K562 (cell line): Measurements from ENCODE around the gene CD164L2. TPM values are rescaled to one million over a fixed set of nuclear protein-coding genes. Genes with fewer than 3 reads are reported as not detected.

ENCODE experiments used
- BACH1 ChIP-seq: fragments of 200-800 bp; sonication (Bioruptor generic); IDR thresholded peaks from 2 replicates; pipeline ENCODE4 v1.6.1; 2016; ENCODE audit warnings: missing genetic modification characterization, missing compliant biosample characterization
- BDP1 ChIP-seq: IDR thresholded peaks from 3 replicates; pipeline ENCODE4 v1.6.1; 2011; ENCODE audit not compliant: insufficient read length, insufficient read depth
- CBX2 ChIP-seq: fragments of 200-600 bp; sonication (generic); IDR thresholded peaks from one replicate; pipeline ENCODE4 v1.6.1; 2012; ENCODE audit warnings: mild to moderate bottlenecking, low read length, inconsistent platforms; ENCODE audit not compliant: insufficient read depth, poor library complexity, severe bottlenecking
- CBX3 ChIP-seq, 2 experiments: IDR thresholded peaks; 1 replicate in 1 of 2; 2 replicates in 1 of 2; pipeline ENCODE4 v1.6.1; 2012; ENCODE audit warnings: inconsistent platforms in 2 of 2, low read length in 2 of 2, borderline replicate concordance in 1 of 2, control low read depth in 1 of 2
- CGGBP1 ChIP-seq: fragments of 250-450 bp; sonication (Bioruptor Pico); IDR thresholded peaks from 2 replicates; pipeline ENCODE4 v1.9.0; 2021; ENCODE audit warnings: mild to moderate bottlenecking
- CHCHD3 ChIP-seq: fragments of 250-450 bp; sonication (Bioruptor Pico); IDR thresholded peaks from 2 replicates; pipeline ENCODE4 v2.1.2; 2022; ENCODE audit warnings: mild to moderate bottlenecking
- EGR1 ChIP-seq: fragments of 450-650 bp; conservative IDR thresholded peaks from 2 replicates; pipeline ENCODE4 v1.6.1; 2017; ENCODE audit warnings: mild to moderate bottlenecking
- EHMT2 ChIP-seq: fragments of 450-650 bp; IDR thresholded peaks from 2 replicates; pipeline ENCODE4 v1.6.1; 2018; ENCODE audit warnings: antibody characterized with exemption
- KDM1A ChIP-seq, 2 experiments: fragments of 450-650 bp; IDR thresholded peaks; 2 replicates each; pipeline ENCODE4 v1.6.1; 2016; ENCODE audit warnings: mild to moderate bottlenecking in 2 of 2
- KHSRP ChIP-seq: fragments of 450-650 bp; IDR thresholded peaks from 2 replicates; pipeline ENCODE4 v1.6.1; 2017
- LARP7 ChIP-seq: fragments of 450-650 bp; IDR thresholded peaks from 2 replicates; pipeline ENCODE4 v1.6.1; 2016
- LCOR ChIP-seq: sonication (generic); formaldehyde crosslinking; IDR thresholded peaks from 2 replicates; pipeline ENCODE4 v1.8.0; 2022; ENCODE audit warnings: mild to moderate bottlenecking, missing genetic modification reagents
- MAFF ChIP-seq: IDR thresholded peaks from 2 replicates; pipeline ENCODE4 v1.6.1; 2012; ENCODE audit warnings: low read length, improper control_type of control experiment
- MLX ChIP-seq, 2 experiments: fragments of 450-650 bp in 1 of 2; sonication (generic) in 1 of 2; formaldehyde crosslinking; conservative IDR thresholded peaks; 2 replicates each; pipeline versions ENCODE4 v1.4.0 to v1.8.1; 2020 to 2022; ENCODE audit warnings: mild to moderate bottlenecking in 1 of 2, missing genetic modification reagents in 1 of 2
- NKRF ChIP-seq: fragments of 450-650 bp; IDR thresholded peaks from 2 replicates; pipeline ENCODE4 v1.6.1; 2016; ENCODE audit warnings: borderline replicate concordance
- PHB ChIP-seq: fragments of 250-450 bp; sonication (Bioruptor Pico); IDR thresholded peaks from 2 replicates; pipeline ENCODE4 v1.5.0; 2021
- PHF21A ChIP-seq: fragments of 450-650 bp; IDR thresholded peaks from 2 replicates; pipeline ENCODE4 v1.6.1; 2017; ENCODE audit warnings: low read depth, borderline replicate concordance
- SAP30 ChIP-seq: fragments of 200-600 bp; sonication (generic); IDR thresholded peaks from 2 replicates; pipeline ENCODE4 v1.6.1; 2012; ENCODE audit warnings: borderline replicate concordance, low read depth, mild to moderate bottlenecking, moderate library complexity, low read length, control low read depth, inconsistent platforms; ENCODE audit not compliant: insufficient read depth, poor library complexity, severe bottlenecking
- SMAD3 ChIP-seq: fragments of 450-650 bp; formaldehyde crosslinking; conservative IDR thresholded peaks from 2 replicates; pipeline ENCODE4 v1.4.0; 2020; ENCODE audit warnings: mild to moderate bottlenecking
- TCF3 ChIP-seq: sonication (generic); formaldehyde crosslinking; IDR thresholded peaks from 2 replicates; pipeline ENCODE4 v1.4.0; 2020; ENCODE audit warnings: mild to moderate bottlenecking, missing genetic modification reagents
- TGIF2 ChIP-seq: sonication (generic); formaldehyde crosslinking; IDR thresholded peaks from 2 replicates; pipeline ENCODE4 v1.8.1; 2022; ENCODE audit warnings: mild to moderate bottlenecking, missing genetic modification reagents, moderate library complexity
- ZNF398 ChIP-seq: fragments of 250-450 bp; sonication (Bioruptor Pico); IDR thresholded peaks from 2 replicates; pipeline ENCODE4 v1.8.0; 2021; ENCODE audit warnings: moderate library complexity, mild to moderate bottlenecking, inconsistent platforms
- ZSCAN32 ChIP-seq: fragments of 450-650 bp; formaldehyde crosslinking; IDR thresholded peaks from 2 replicates; pipeline ENCODE4 v1.4.0; 2020; ENCODE audit warnings: mild to moderate bottlenecking, moderate library complexity
- polyA plus RNA-seq, 8 experiments: library from polyadenylated mRNA; depleted of rRNA in 4 of 8; stranded (reverse) in 5 of 8; unstranded in 3 of 8; fragments of >200 nt; fragmentation: Nextera tagmentation in 2 of 8; fragmentation: Illumina TruSeq in 1 of 8; extraction: Ambion mirVana in 2 of 8; extraction: Trizol in 1 of 8; gene quantifications; 2 replicates each; pipeline versions ENCODE4 v1.2.1 to v1.2.3, GENCODE V29; 2011 to 2014; ENCODE audit warnings: inconsistent platforms in 1 of 8, missing spikeins in 1 of 8
- total RNA-seq, 7 experiments: library from RNA; depleted of rRNA in 6 of 7; stranded (reverse); fragments of >200 nt in 6 of 7; fragmentation: Illumina TruSeq in 2 of 7; extraction: Trizol in 2 of 7; gene quantifications; 2 replicates each; pipeline versions ENCODE4 v1.2.1 to v1.2.3, GENCODE V29; 2011 to 2021; ENCODE audit warnings: low replicate concordance in 1 of 7

CD164L2 gene
- total and polyA plus RNA-seq, 9 of the 15 experiments (the other 6 are each of a cell fraction or from before 2014, with no cell fraction given), result 0.08 to 0.92 (median 0.38) TPM; not detected in 1

- TF ChIP-seq ZSCAN32 (CRISPR knock-in tag), result no peak
- no peak for TF ChIP-seq BACH1 (tag)
- no peak for TF ChIP-seq CBX2
- peak; percentile 88 for TF ChIP-seq PHF21A
- no peak for TF ChIP-seq TGIF2 (CRISPR knock-in tag)
- TF ChIP-seq SAP30, result no peak
- TF ChIP-seq CGGBP1 (CRISPR knock-in tag), result no peak
- TF ChIP-seq KDM1A (IDR thresholded peaks at IDR 0.05), result peak; percentile 96 to 97
- peak; percentile 78 for TF ChIP-seq EHMT2
- TF ChIP-seq CHCHD3 (CRISPR knock-in tag), result no peak
- TF ChIP-seq EGR1, result peak; percentile 65
- peak; percentile 60; the same call in 1 of the 2 replicates for TF ChIP-seq NKRF
- TF ChIP-seq LCOR (CRISPR knock-in tag), result 0 out of 2 replicates have a peak, but pooled peaks have one; percentile 46
- no peak for TF ChIP-seq PHB (CRISPR knock-in tag)
- no peak for TF ChIP-seq MLX (CRISPR knock-in tag; conservative IDR thresholded peaks at IDR 0.05)
- TF ChIP-seq SMAD3 (CRISPR knock-in tag), result no peak
- TF ChIP-seq MAFF, result peak; percentile 92
- no peak for TF ChIP-seq BDP1
- TF ChIP-seq KHSRP, result no peak
- no peak for TF ChIP-seq LARP7
- peak in 1 of 2 experiments; percentile 84; a peak in 1 of 3 replicates for TF ChIP-seq CBX3 (IDR thresholded peaks at IDR 0.05; ENCODE audit: borderline replicate concordance in 1 of 2, low read length in 2 of 2)
- TF ChIP-seq ZNF398 (CRISPR knock-in tag), result no peak
- TF ChIP-seq TCF3 (CRISPR knock-in tag), result peak; percentile 83
Measured at GRCh38 chr1:27428316-27429028, 45.3 kb upstream of the CD164L2 start (continued).
